AG04449 (cell line): Measurements from ENCODE around the gene MEGF9.

ENCODE experiments used
- CTCF ChIA-PET: fragments of 350-600 bp; formaldehyde crosslinking; extraction: SDS; loops from one replicate; lab custom pipeline; 2021; ENCODE audit warnings: antibody characterized with exemption; lab: Yijun Ruan, JAX
- POLR2A ChIA-PET: fragments of 400-600, 350-600 bp; formaldehyde crosslinking; extraction: SDS; loops from one replicate; lab custom pipeline; 2020; ENCODE audit warnings: antibody characterized with exemption, inconsistent platforms; lab: Yijun Ruan, JAX
- DNase-seq: peaks from one replicate; pipeline ENCODE4 v3.0.0-alpha.2; 2010; ENCODE audit warnings: low read depth, low spot score
- H3K4me3 ChIP-seq: 2 replicates; pipeline ENCODE4 v1.5.1; 2011; ENCODE audit warnings: low read depth, mild to moderate bottlenecking, control low read depth, low read length
- TF ChIP-seq, protein P1 (sequence below): IDR thresholded peaks from one replicate; pipeline ENCODE4 v1.5.1; 2011; ENCODE audit warnings: mild to moderate bottlenecking, moderate library complexity, low read length, control low read depth, inconsistent platforms; ENCODE audit not compliant: insufficient read depth; ENCODE audit errors: missing control alignments

Gene MEGF9

DNA sequence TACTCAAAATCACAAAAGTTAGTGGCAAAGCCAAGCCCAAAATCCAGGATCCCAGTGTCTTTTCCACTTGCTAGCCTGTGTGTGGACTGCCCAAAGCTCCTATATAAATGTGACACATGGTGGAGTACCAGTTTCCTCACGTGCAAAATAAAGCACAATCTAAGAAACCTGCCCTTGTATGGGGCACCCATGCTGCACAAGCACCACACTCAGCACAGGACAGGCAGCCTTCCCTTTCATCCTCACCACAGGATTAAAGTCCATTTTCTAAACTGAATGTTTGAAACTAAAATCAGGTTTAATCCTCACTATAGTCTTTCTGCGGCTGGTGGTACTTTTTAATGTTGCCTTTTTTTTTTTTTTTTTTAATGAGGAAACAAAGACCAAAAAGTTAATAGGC lies 139.8 kb downstream of the MEGF9 start:
- DNase-seq, result no peak

DNA sequence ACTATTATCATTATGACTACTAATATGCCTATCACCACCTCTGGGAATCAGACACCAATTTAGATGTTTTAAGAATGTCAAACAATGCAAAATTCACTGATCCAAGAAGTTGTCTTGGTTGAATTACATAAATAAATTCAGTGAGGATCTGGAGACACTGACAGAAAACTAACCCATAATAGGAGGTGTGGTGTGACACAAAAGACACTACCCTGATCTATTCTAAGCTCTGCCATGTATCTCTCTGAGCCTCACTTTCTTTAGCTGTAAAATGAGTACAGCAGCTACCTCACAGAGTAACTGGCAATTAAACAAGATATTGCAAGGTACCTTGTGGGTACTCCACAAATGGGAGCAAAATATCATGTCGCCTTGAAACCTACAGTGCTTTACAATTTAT lies 141.8 kb downstream of the MEGF9 start:
- CTCF ChIA-PET, result no interaction called here
- H3K4me3 ChIP-seq, result no peak overlapping the region

More for the DNA sequence above, 139.8 kb downstream of the MEGF9 start:
- CTCF ChIA-PET, result no interaction called here
- TF ChIP-seq, protein P1, sequence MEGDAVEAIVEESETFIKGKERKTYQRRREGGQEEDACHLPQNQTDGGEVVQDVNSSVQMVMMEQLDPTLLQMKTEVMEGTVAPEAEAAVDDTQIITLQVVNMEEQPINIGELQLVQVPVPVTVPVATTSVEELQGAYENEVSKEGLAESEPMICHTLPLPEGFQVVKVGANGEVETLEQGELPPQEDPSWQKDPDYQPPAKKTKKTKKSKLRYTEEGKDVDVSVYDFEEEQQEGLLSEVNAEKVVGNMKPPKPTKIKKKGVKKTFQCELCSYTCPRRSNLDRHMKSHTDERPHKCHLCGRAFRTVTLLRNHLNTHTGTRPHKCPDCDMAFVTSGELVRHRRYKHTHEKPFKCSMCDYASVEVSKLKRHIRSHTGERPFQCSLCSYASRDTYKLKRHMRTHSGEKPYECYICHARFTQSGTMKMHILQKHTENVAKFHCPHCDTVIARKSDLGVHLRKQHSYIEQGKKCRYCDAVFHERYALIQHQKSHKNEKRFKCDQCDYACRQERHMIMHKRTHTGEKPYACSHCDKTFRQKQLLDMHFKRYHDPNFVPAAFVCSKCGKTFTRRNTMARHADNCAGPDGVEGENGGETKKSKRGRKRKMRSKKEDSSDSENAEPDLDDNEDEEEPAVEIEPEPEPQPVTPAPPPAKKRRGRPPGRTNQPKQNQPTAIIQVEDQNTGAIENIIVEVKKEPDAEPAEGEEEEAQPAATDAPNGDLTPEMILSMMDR, result no peak
- POLR2A ChIA-PET, result no interaction called here
- H3K4me3 ChIP-seq, result no peak overlapping the region

DNA sequence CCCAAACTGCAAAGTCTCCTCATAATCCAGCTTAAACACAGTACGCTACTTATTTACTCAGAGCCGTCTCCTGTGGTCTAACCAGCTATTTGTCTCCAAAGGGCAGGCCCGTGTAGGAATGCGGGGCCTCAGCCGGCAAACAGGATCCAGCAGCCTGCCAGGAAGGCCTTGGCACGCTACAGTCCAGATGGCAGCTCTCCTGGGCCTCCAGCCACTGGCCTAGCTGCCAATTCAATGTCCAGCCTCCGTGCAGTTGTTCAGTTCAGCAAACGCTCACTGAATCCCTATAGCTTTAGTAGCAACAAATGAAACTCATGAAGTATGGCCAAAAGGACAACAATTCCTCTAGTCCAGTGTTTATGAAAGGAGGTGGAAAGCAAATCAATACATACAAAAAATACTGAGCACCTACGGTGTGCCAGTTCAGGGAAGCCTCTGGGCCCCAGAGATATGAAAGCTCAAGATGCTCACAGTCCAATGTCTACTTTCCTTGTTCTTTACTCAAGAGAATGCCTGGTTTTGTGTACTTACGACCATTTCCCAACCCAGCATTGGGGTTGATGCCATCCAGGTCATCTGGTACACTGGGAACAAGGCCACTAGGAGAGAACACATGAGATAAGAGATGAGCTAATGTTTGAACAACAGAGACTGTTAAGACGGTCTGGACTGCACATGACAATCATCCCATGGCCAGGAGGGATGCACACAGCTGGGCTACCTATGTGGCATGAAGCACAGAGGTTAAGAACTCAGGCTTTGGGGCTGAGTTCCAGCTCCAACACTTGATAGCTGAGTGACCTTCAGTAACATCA lies 142.6 kb downstream of the MEGF9 start:
- no peak for DNase-seq
- no peak overlapping the region for H3K4me3 ChIP-seq
- POLR2A ChIA-PET, result no interaction called here
- CTCF ChIA-PET, result no interaction called here
- TF ChIP-seq, protein P1, result no peak

More for the DNA sequence above, 141.8 kb downstream of the MEGF9 start:
- POLR2A ChIA-PET, result no interaction called here
- TF ChIP-seq, protein P1, result no peak
- DNase-seq, result no peak

DNA sequence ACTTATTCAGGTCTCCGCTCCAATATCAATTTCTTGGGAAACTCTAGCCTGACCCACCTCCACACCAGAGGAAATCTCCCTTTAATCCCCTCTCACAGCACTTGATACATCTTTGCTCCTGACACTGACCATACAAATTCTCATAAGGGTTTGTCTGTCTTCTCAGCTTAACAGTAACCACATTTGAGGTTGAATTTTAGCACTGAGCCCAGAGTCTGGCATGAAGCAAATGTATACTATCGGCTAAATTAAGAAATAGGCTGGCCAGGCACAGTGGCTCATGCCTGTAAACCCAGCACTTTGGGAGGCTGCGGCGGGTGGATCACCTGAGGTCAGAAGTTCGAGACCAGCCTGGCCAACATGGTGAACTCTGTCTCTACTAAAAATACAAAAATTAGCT lies 144.0 kb downstream of the MEGF9 start:
- CTCF ChIA-PET, result no interaction called here
- H3K4me3 ChIP-seq, result no peak overlapping the region
- DNase-seq, result no peak
- TF ChIP-seq, protein P1, result no peak
- POLR2A ChIA-PET, result no interaction called here

DNA sequence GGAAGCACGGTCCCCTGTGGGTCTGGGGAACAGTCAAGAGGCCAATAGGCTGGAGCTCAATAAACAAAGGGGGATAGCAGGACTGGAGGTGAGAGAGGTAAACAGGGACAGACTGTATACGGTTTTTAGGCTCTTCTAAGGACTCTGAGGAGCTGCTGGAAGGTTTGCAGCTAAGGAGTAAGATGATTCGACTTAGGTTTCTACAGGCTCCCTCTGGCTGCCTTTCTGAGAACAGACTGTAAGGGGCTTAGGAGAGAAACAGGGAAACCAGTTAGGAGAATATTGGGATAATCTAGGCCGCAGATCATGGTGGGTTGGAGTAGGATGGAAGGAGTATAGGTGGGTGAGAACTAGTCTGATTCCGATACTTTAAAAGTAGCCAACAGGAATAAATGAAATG lies 144.7 kb downstream of the MEGF9 start:
- ChIA-PET POLR2A (no interaction called here), CTCF (no interaction called here)
- H3K4me3 ChIP-seq, result no peak overlapping the region
- TF ChIP-seq, protein P1, result no peak
- no peak for DNase-seq

DNA sequence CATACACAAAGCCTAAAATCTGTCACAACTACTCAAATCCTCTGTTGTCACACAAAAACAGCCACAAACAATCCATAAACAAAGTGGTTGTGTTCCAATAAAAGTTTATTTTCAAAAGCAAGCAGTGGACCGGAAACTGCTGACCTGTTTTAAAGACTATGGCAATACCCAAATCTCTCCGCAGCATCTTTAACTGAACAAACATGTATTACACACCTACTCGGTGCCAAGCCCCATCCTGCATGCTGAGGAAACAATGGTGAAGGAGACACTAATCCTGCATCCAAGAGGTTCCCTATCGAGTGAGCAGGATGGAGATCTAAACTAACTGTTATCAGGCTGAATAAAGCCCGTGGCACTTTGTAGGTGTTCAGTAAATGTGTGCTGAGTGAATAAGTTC lies 145.5 kb downstream of the MEGF9 start:
- ChIA-PET POLR2A (no interaction called here), CTCF (no interaction called here)
- TF ChIP-seq, protein P1, result no peak
- no peak overlapping the region for H3K4me3 ChIP-seq
- no peak for DNase-seq
